Measurements from ENCODE around the gene ARFIP2.

DNA sequence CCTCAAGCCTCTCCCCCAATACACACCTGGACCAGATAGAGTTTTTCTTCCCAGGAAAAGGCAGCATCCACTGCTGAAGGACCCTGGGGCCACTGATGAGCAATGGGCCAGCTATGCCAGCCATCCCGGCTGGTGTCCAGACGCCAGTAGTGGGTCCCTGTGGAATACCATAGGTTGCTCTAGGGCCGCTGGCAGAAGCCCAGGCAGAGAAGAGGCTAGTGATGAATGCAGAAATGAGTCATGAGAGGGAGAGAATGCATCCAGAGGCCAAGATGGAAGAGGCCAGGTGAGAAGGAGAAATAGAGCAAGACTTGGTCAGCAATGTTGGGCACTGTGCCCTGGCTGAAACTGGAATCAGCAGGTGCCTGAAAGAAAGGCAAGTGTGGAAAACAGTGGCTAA is 49.3 kb downstream of the ARFIP2 start:
- no peak for TF ChIP-seq POLR2AphosphoS5 (IDR thresholded peaks at IDR 0.05)
- TF ChIP-seq, protein P1, sequence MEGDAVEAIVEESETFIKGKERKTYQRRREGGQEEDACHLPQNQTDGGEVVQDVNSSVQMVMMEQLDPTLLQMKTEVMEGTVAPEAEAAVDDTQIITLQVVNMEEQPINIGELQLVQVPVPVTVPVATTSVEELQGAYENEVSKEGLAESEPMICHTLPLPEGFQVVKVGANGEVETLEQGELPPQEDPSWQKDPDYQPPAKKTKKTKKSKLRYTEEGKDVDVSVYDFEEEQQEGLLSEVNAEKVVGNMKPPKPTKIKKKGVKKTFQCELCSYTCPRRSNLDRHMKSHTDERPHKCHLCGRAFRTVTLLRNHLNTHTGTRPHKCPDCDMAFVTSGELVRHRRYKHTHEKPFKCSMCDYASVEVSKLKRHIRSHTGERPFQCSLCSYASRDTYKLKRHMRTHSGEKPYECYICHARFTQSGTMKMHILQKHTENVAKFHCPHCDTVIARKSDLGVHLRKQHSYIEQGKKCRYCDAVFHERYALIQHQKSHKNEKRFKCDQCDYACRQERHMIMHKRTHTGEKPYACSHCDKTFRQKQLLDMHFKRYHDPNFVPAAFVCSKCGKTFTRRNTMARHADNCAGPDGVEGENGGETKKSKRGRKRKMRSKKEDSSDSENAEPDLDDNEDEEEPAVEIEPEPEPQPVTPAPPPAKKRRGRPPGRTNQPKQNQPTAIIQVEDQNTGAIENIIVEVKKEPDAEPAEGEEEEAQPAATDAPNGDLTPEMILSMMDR (IDR thresholded peaks at IDR 0.05 in 8 of 11, conservative IDR thresholded peaks at IDR 0.05 in 3 of 11), result no peak

Measured in spleen (tissue), 7 donors.